A172 (cell line): ENCODE results near the gene TMEM231. TPM values are rescaled to one million over a fixed set of nuclear protein-coding genes. Genes with fewer than 3 reads are reported as not detected.
"Not testable (repeated sequence)": the region's sequence is repeated elsewhere in the genome, so short reads cannot be mapped to it uniquely, and the experiment has no call there.

Experiments used
- DNase-seq: peaks from one replicate; pipeline ENCODE4 v3.0.0-alpha.2; 2015; ENCODE audit warnings: low spot score
- total RNA-seq: library from RNA; depleted of rRNA; stranded (reverse); fragments of >200 nt; shearing (Covaris generic); gene quantifications from 2 replicates; pipeline ENCODE4 v1.2.3, GENCODE V29; 2014; rRNA removed

The TMEM231 gene
- 13.7 and 16.8 TPM in 2 replicates for total RNA-seq

DNA sequence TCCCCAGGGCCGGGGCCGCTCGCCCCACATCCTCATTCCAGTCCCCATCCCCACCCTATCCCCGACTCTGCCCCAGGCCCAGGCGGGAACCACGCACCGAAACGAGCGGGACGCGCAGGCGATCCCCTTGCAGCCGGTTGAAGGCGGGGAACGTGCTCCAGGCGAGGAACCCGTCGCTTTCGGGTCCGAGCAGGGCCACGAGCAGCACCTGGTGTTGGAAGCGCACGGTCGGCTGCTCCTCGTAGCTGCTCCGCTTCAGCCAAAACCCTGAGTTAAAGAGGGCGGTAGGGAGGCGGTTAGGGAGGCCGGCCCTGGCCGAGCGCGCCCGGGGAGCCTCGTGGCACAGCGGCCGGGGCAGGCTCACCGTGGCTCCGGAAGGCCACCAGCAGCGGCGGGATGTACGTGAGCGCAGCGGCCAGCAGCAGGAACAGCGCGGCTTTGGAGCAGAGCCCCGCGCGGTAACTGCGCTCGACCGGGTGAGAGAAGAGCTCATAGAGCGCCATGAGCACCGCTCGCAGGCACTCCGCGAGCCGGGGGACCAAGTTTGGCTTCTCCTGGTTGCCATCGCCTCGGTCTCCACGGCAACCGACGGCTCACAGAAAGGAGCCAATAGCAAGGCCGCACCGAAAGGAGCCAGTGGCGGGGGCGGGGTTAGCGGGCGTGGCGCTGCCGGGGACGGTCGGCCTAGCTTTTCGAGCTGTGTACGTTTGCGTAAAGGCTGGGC, at the start of gene TMEM231:
Gene TMEM231, minus strand, starts transcription at position 546 of the 724 bp plus-strand sequence. Its CDS starts 43 bp downstream, at position 503.
- DNase-seq, result peak; percentile 89

DNA sequence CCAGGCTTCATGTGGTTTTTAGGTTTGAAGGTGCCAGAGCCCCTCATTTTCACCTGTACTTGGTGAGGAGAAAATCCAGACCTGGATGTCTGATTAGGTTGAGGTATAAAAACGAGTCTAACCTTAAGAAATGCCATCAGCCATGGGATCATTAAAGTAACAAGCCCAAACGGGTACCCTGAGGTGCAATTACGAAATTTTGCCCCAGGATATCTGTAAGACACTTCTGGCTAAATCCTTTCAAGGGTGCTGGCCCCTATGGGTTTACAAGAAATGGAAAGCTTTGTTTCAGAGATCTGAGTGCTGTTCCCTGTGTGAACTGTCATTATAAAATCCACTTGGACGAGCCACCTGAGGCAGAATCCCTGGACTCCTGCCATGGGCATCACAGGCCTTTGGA, 47.2 kb upstream of the TMEM231 start:
- no peak for DNase-seq

GRCh38 chr16:75599452-75600277, 43.6 kb upstream of the TMEM231 start:
- DNase-seq, result no peak

GRCh38 chr16:75593825-75594820, 38.1 kb upstream of the TMEM231 start:
- peak; percentile 82 for DNase-seq

DNA sequence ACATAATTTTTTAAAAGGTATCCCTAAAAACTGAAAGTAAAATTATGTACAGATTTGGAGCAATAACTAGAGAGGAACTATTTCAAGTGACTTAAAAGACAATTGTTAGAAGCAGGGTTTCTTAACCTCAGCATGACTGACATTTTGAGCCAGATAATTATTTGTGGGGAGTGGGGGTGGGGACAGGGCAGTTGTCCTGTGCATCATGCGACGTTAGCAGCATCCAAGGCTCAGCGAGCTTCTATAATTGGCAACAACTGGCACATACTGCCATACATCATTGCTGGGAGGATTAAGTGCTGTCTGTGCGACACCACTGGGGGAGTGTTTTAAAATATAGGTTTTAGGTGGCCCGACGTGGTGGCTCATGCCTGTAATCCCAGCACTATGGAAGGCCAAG, 37.3 kb upstream of the TMEM231 start:
- DNase-seq, result no peak

DNA sequence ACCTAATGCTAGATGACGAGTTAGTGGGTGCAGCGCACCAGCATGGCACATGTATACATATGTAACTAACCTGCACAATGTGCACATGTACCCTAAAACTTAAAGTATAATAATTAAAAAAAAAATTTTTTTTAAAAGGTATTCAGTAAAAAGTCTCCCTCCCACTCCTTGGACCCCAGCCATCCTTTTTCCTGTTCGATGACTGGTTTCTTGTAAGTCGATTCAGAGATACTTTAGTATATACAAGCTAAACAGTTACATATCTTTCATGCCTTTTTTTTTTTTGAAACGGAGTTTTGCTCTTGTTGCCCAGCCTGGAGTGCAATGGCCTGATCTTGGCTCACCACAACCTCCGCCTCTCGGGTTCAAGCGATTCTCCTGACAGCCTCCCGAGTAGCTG, 35.9 kb upstream of the TMEM231 start:
- not testable (repeated sequence) for DNase-seq

DNA sequence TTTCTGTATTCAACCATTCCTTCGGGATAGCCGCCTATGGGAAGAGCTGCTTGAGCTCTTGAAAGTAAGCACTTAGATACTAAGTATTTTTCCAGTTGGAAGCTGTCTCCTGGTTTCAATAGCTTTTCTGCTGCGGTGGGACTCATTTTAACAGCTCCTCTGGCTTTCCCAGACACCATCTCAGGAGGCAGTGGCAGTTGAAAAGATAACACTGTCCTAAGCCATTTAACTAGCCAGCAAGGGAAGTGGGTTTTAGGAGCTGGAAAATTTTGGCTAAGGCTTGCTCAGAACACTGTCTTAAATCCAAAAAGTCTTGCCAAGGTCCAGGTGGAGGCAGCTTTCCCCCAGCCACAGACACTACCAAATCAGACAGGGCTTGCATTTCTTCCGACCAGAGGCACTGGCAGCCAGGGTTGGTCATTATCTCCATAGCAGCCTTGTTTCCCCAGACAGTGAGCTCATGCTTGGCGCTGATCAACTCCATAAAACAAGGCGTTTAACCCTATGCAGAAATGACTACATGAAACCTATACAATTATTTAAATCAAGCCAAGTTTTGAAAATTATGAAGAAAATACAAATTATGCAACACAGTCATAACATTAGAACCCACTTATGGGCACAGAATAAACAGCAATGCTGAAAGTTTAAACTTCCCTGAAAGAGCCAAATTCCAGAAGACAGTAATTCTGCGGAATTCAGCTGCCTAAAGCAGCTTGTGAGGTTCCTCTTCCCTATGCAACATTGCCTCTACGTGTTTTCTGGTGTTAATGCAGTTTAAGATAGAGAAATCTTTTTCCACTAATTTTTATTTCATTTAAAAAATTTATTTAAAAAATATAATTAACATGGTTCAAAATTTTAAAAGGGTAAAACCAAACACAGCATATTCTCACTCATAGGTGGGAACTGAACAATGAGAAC, 35.1 kb upstream of the TMEM231 start:
- no peak for DNase-seq

- DNase-seq, result no peak
These were observed 33.3 kb upstream of the TMEM231 start for GRCh38 chr16:75589306-75589705.

- DNase-seq, result no peak
These were observed 32.7 kb upstream of the TMEM231 start for GRCh38 chr16:75588716-75589115.

DNA sequence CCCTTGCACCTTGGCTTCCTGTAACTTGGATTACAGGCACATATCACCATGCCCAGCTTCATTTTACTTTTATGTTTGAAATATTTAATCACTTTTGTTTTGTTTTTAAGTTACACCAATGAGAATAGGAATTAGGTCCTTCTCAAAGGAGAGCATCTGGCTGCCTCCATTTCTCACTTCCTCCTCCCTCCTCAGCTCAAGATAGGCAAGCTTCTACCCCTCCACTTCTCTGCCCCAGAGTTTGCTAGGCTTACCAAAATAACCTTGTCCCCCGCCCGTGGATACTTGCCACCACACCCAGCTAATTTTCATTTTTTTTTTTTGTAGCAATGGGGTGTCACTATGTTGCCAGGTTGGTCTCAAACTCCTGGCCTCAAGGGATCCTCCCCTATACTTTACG, 28.1 kb upstream of the TMEM231 start:
- no peak for DNase-seq

GRCh38 chr16:75579281-75579834, 23.3 kb upstream of the TMEM231 start:
- DNase-seq, result no peak

- DNase-seq, result no peak
These were observed 22.7 kb upstream of the TMEM231 start for GRCh38 chr16:75578725-75579124.

GRCh38 chr16:75578212-75578611, 22.2 kb upstream of the TMEM231 start:
- DNase-seq, result no peak

DNA sequence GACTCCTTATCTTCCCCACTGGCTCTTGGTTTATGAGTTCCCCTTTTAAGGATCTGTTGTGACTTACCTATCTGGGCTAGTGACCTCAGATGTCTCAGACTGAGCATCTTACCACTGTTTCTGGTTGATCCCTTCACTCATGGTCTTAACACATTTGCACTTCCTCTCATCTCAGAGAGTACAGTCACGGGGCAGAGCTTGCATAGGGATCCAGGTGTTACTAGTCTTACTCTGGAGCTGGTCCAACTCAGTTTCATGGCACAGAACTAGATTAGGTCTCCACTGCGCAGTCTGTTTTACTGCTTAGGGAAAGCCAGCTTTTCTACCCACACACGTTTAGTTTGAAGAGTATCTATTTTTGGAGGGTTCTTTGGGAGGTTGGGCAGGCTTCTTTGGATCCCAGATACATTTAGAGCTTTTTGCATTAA, 20.3 kb upstream of the TMEM231 start:
- DNase-seq, result no peak

- DNase-seq, result no peak
These were observed 19.9 kb upstream of the TMEM231 start for GRCh38 chr16:75575958-75576357.

DNA sequence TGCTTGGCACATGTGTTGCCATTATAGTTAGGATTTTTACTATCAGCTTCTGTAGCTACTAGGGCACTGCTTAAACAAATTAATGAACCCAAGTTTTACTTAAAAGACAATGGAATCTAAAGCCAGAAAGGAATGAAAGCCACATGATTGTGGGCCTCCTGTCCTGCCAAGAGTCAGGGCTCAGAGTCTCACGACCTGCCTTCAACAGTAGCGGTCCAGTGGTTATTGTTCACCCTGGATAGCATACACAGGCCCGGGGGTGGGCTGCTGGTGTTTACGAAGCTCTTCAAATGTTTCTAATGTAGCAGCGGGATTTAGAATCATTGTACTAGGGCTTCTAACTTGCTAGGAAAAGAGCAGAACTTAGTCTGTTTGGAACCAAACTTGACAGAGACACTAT, 17.9 kb upstream of the TMEM231 start:
- DNase-seq, result no peak

- DNase-seq, result no peak
These were observed 17.0 kb upstream of the TMEM231 start for GRCh38 chr16:75572864-75573542.

GRCh38 chr16:75570396-75571065, 14.5 kb upstream of the TMEM231 start:
- DNase-seq, result no peak

GRCh38 chr16:75567911-75568310, 11.9 kb upstream of the TMEM231 start:
- no peak for DNase-seq
